HEK293 (cell line): ENCODE results near the gene UACA.

Experiments
- CTCF ChIA-PET: fragments of 350-600 bp; formaldehyde crosslinking; extraction: SDS; loops from one replicate; lab custom pipeline; 2021; ENCODE audit warnings: antibody characterized with exemption; lab: Yijun Ruan, JAX
- POLR2A ChIA-PET: fragments of 300-600 bp; formaldehyde crosslinking; extraction: SDS; loops from one replicate; lab custom pipeline; 2020; ENCODE audit warnings: antibody characterized with exemption, inconsistent platforms; lab: Yijun Ruan, JAX
- H3K27ac ChIP-seq: fragments of 200-500 bp; sonication (Bioruptor generic); 2 replicates; pipeline ENCODE4 v1.5.1; 2014; ENCODE audit warnings: low read depth, low read length, control low read depth, inconsistent platforms; ENCODE audit errors: extremely low read depth
- H3K36me3 ChIP-seq, 2 experiments: fragments of 200-500 bp in 1 of 2; sonication (Bioruptor generic) in 1 of 2; 1 replicate in 1 of 2; 2 replicates in 1 of 2; pipeline ENCODE4 v1.5.1; 2014 to 2017; ENCODE audit warnings: inconsistent platforms in 2 of 2, low read length in 2 of 2; ENCODE audit not compliant: control insufficient read depth in 2 of 2, insufficient read depth in 1 of 2
- H3K4me1 ChIP-seq: fragments of 200-500 bp; sonication (Bioruptor generic); 2 replicates; pipeline ENCODE4 v1.5.1; 2014; ENCODE audit warnings: mild to moderate bottlenecking, low read length, inconsistent platforms; ENCODE audit not compliant: control insufficient read depth, insufficient read depth
- H3K4me3 ChIP-seq: 2 replicates; pipeline ENCODE4 v1.5.1; 2011; ENCODE audit warnings: low read depth, mild to moderate bottlenecking, control low read depth, low read length, moderate library complexity
- H3K9me3 ChIP-seq: fragments of 200-500 bp; sonication (Bioruptor generic); 2 replicates; pipeline ENCODE4 v1.5.1; 2014; ENCODE audit warnings: low read depth, low read length, inconsistent platforms; ENCODE audit not compliant: control insufficient read depth, insufficient read depth
- TCF7L2 ChIP-seq: IDR thresholded peaks from 2 replicates; pipeline ENCODE4 v1.6.1; 2011; ENCODE audit warnings: low read depth, mild to moderate bottlenecking, inconsistent platforms, low read length, moderate library complexity, borderline replicate concordance
- ZBTB21 ChIP-seq: fragments of 450-650 bp; formaldehyde crosslinking; IDR thresholded peaks from 2 replicates; pipeline ENCODE4 v1.5.1; 2017; ENCODE audit warnings: missing biosample characterization, missing genetic modification characterization
- ZFP3 ChIP-seq: fragments of 450-650 bp; formaldehyde crosslinking; IDR thresholded peaks from 2 replicates; pipeline ENCODE4 v1.5.1; 2016; ENCODE audit warnings: low read depth, missing biosample characterization, missing genetic modification characterization
- ZFP37 ChIP-seq: fragments of 450-650 bp; formaldehyde crosslinking; IDR thresholded peaks from 2 replicates; pipeline ENCODE4 v1.5.1; 2016; ENCODE audit warnings: missing biosample characterization, missing genetic modification characterization
- ZFP41 ChIP-seq: fragments of 450-650 bp; formaldehyde crosslinking; IDR thresholded peaks from 2 replicates; pipeline ENCODE4 v1.5.1; 2016; ENCODE audit warnings: missing biosample characterization, missing genetic modification characterization, borderline replicate concordance
- ZNF146 ChIP-seq: fragments of 450-650 bp; formaldehyde crosslinking; IDR thresholded peaks from 2 replicates; pipeline ENCODE4 v1.5.1; 2016; ENCODE audit warnings: missing biosample characterization, missing genetic modification characterization
- ZNF239 ChIP-seq: fragments of 450-650 bp; formaldehyde crosslinking; IDR thresholded peaks from 2 replicates; pipeline ENCODE4 v1.5.1; 2016; ENCODE audit warnings: missing biosample characterization, missing genetic modification characterization
- ZNF302 ChIP-seq: fragments of 450-650 bp; formaldehyde crosslinking; IDR thresholded peaks from 2 replicates; pipeline ENCODE4 v1.5.1; 2016; ENCODE audit warnings: missing biosample characterization, missing genetic modification characterization, low read depth
- ZNF335 ChIP-seq: fragments of 450-650 bp; formaldehyde crosslinking; conservative IDR thresholded peaks from 2 replicates; pipeline ENCODE4 v1.5.1; 2016; ENCODE audit warnings: missing biosample characterization, missing genetic modification characterization
- ZNF366 ChIP-seq: fragments of 450-650 bp; formaldehyde crosslinking; conservative IDR thresholded peaks from 2 replicates; pipeline ENCODE4 v1.5.1; 2016; ENCODE audit warnings: missing biosample characterization, missing genetic modification characterization
- ZNF473 ChIP-seq: fragments of 450-650 bp; formaldehyde crosslinking; IDR thresholded peaks from 2 replicates; pipeline ENCODE4 v1.5.1; 2017; ENCODE audit warnings: missing biosample characterization, missing genetic modification characterization
- ZNF548 ChIP-seq: fragments of 450-650 bp; formaldehyde crosslinking; IDR thresholded peaks from 2 replicates; pipeline ENCODE4 v1.5.1; 2016; ENCODE audit warnings: missing biosample characterization, missing genetic modification characterization
- ZNF600 ChIP-seq: fragments of 450-650 bp; formaldehyde crosslinking; IDR thresholded peaks from 2 replicates; pipeline ENCODE4 v1.5.1; 2016; ENCODE audit warnings: missing biosample characterization, missing genetic modification characterization
- ZNF629 ChIP-seq: fragments of 450-650 bp; formaldehyde crosslinking; IDR thresholded peaks from 2 replicates; pipeline ENCODE4 v1.5.1; 2017; ENCODE audit warnings: missing biosample characterization, missing genetic modification characterization
- ZNF670 ChIP-seq: fragments of 450-650 bp; formaldehyde crosslinking; IDR thresholded peaks from 2 replicates; pipeline ENCODE4 v1.5.1; 2016; ENCODE audit warnings: missing biosample characterization, missing genetic modification characterization, low read depth
- ZNF76 ChIP-seq: fragments of 450-650 bp; formaldehyde crosslinking; IDR thresholded peaks from 2 replicates; pipeline ENCODE4; 2016; ENCODE audit warnings: low read depth, missing biosample characterization, missing genetic modification characterization, borderline replicate concordance
- ZNF776 ChIP-seq: fragments of 450-650 bp; formaldehyde crosslinking; IDR thresholded peaks from 2 replicates; pipeline ENCODE4 v1.5.0; 2017; ENCODE audit warnings: missing biosample characterization, missing genetic modification characterization, borderline replicate concordance
- ZNF843 ChIP-seq: fragments of 450-650 bp; formaldehyde crosslinking; IDR thresholded peaks from 2 replicates; pipeline ENCODE4 v1.5.1; 2016; ENCODE audit warnings: missing biosample characterization, missing genetic modification characterization

The UACA gene

DNA sequence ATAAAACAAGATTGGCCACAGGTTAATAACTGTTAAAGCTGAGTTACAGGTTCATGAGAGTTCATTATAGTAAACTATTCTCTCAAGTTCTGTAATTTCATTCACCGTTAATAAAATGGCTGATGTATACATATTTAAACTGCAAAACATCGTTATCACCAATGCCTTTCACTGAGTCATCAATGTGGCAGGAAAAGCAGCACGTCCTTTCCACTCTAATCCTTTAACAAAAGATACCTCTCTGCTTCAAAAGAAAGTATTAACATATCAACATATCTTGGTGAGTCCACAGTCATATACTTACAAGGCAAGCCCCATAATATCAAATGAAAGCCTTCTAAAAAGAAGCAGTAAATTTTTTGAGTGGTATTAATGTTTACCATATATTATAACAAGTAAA lies 54.5 kb downstream of the UACA start:
- Histone ChIP-seq H3K4me1 (peaks cover 34% of the 10 kb centered on the region), H3K4me3 (no peak overlapping the region), H3K9me3 (no peaks in the 10 kb centered on the region), H3K27ac (no peak overlapping the region), H3K36me3 (no peaks in the 10 kb centered on the region)
- CTCF ChIA-PET, result interaction anchor here (1.0 kb wide), 1 partner anchor 166 kb away, joined by 4 read pairs; no protein-coding TSS in a partner anchor
- TF ChIP-seq TCF7L2 (peak; percentile 18; the same call in 1 of the 2 replicates), ZNF776 (no peak), ZNF335 (tag by site-specific recombination) (no peak)
- POLR2A ChIA-PET, result no interaction called here

- POLR2A ChIA-PET, result no interaction called here
- H3K27ac ChIP-seq, result no peak overlapping the region
- H3K4me3 ChIP-seq, result no peak overlapping the region
- peaks cover 33% of the 10 kb centered on the region for H3K4me1 ChIP-seq
- no peaks in the 10 kb centered on the region for H3K9me3 ChIP-seq
- TF ChIP-seq ZNF146 (peak; percentile 96), ZNF629 (tag by site-specific recombination) (no peak), ZFP37 (tag by site-specific recombination) (no peak), ZFP41 (tag by site-specific recombination) (no peak), ZNF302 (no peak), ZNF843 (tag by site-specific recombination) (no peak), ZNF473 (tag by site-specific recombination) (no peak), ZBTB21 (no peak), ZNF548 (0 out of 2 replicates have a peak, but pooled peaks have one; percentile 47), ZNF670 (no peak), ZNF366 (tag by site-specific recombination) (no peak), ZNF76 (tag by site-specific recombination) (no peak)
- CTCF ChIA-PET, result interaction anchor here (0.6 kb wide), 1 partner anchor 392 kb away, joined by 3 read pairs; no protein-coding TSS in a partner anchor
- no peaks in the 10 kb centered on the region for H3K36me3 ChIP-seq
Measured at GRCh38 chr15:70707686-70708300, 55.6 kb downstream of the UACA start.

DNA sequence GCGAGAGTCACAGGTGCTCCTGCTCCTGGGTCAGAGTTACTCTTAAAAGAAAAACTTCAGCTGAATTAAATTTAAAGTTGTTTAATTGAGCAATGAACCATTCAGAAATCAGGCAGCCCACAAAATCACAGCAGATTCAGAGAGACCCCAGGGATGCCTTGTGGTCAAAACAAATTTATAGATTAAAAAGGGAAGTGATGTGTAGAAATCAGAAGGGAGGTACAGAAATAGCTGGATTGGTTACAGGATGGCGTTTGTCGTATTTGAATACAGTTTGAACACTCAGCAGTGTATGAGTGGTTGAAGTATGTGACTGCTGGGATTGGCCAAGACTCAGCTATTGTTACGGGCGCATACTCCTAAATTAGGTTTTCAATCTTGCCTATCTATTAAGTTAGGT lies 58.6 kb downstream of the UACA start:
- ChIA-PET POLR2A (interaction anchor here (1.3 kb wide), 1 partner anchor 59 kb away, joined by 3 read pairs; the partner anchor contains the start of gene UACA), CTCF (interaction anchor here (0.6 to 4.7 kb wide), 6 partner anchors 10 to 413 kb away, joined by 3 to 49 read pairs (median 13); no protein-coding TSS in a partner anchor)
- H3K36me3 ChIP-seq, result no peaks in the 10 kb centered on the region

GRCh38 chr15:70704166-70704565 lies 59.2 kb downstream of the UACA start:
- ChIA-PET CTCF (interaction anchor here (0.6 to 4.7 kb wide), 7 partner anchors 10 to 122 kb away, joined by 3 to 49 read pairs (median 6); no protein-coding TSS in a partner anchor), POLR2A (interaction anchor here (1.3 to 1.5 kb wide), 2 partner anchors 9 to 59 kb away, joined by 3 to 8 read pairs; partner anchors contain the start of gene UACA)
- Histone ChIP-seq H3K9me3 (no peaks in the 10 kb centered on the region), H3K36me3 (no peaks in the 10 kb centered on the region), H3K4me1 (peaks cover 49% of the 10 kb centered on the region), H3K27ac (no peak overlapping the region), H3K4me3 (no peak overlapping the region)
- TF ChIP-seq ZFP3 (tag by site-specific recombination) (peak; percentile 44; the same call in 1 of the 2 replicates), ZNF600 (tag by site-specific recombination) (no peak)

More for the DNA sequence above, 58.6 kb downstream of the UACA start:
- no peaks in the 10 kb centered on the region for H3K9me3 ChIP-seq
- TF ChIP-seq ZNF239 (tag by site-specific recombination), result no peak
- H3K4me1 ChIP-seq, result peaks cover 44% of the 10 kb centered on the region
- H3K27ac ChIP-seq, result no peak overlapping the region
- no peak overlapping the region for H3K4me3 ChIP-seq
